Activated B cell treated with CpG ODN at 0.5 μM for 24 hours (primary cell): ENCODE data around the gene SYT1. TPM values are rescaled to one million over a fixed set of nuclear protein-coding genes. Genes with fewer than 3 reads are reported as not detected.

Source experiments
- ATAC-seq: fragments of 200-7000 bp; cut with Tn5 transposase; one replicate; pipeline ENCODE4 v1.10.0; 2021; ENCODE audit warnings: low read depth, mild to moderate bottlenecking, moderate library complexity
- CTCF ChIA-PET: fragments of 350-600 bp; sonication (Branson Sonifier 250); formaldehyde crosslinking; loops from one replicate; lab custom pipeline; 2021; ENCODE audit warnings: antibody characterized with exemption; lab: Charles Lee
- POLR2A ChIA-PET: fragments of 350-600 bp; sonication (Branson Sonifier 250); formaldehyde crosslinking; loops from one replicate; lab custom pipeline; 2021; ENCODE audit warnings: antibody characterized with exemption; lab: Charles Lee
- DNase-seq: peaks from one replicate; pipeline ENCODE4 v3.0.0; 2022
- H3K27ac Mint-ChIP-seq: one replicate; pipeline ENCODE4 v1.8.0; 2020; ENCODE audit warnings: mixed read lengths
- H3K27me3 Mint-ChIP-seq: one replicate; pipeline ENCODE4 v1.8.0; 2021; ENCODE audit warnings: mixed read lengths
- H3K36me3 Mint-ChIP-seq: one replicate; pipeline ENCODE4 v1.8.0; 2021; ENCODE audit warnings: low read depth, mixed read lengths
- H3K4me1 Mint-ChIP-seq: one replicate; pipeline ENCODE4 v1.8.0; 2021; ENCODE audit warnings: mixed read lengths
- H3K4me3 Mint-ChIP-seq: one replicate; pipeline ENCODE4 v1.8.0; 2020; ENCODE audit warnings: mild to moderate bottlenecking, mixed read lengths
- H3K9me3 Mint-ChIP-seq: one replicate; pipeline ENCODE4 v1.8.0; 2020; ENCODE audit warnings: mixed read lengths
- intact Hi-C: fragments of 100-400 bp; cut with micrococcal nuclease; formaldehyde crosslinking; loops from one replicate; pipeline ENCODE4 v1.15.1; 2024
- total RNA-seq: library from RNA; stranded (reverse); gene quantifications from 2 replicates; pipeline ENCODE4 v1.2.3, GENCODE V29; 2022
- TF ChIP-seq, protein P1 (sequence below): fragments of 200-600 bp; IDR thresholded peaks from one replicate; pipeline ENCODE4 v1.8.0; 2022; ENCODE audit warnings: antibody characterized with exemption, mild to moderate bottlenecking

Gene SYT1
- total RNA-seq, 1 donor from 2014 or later, result 0.49 TPM

DNA sequence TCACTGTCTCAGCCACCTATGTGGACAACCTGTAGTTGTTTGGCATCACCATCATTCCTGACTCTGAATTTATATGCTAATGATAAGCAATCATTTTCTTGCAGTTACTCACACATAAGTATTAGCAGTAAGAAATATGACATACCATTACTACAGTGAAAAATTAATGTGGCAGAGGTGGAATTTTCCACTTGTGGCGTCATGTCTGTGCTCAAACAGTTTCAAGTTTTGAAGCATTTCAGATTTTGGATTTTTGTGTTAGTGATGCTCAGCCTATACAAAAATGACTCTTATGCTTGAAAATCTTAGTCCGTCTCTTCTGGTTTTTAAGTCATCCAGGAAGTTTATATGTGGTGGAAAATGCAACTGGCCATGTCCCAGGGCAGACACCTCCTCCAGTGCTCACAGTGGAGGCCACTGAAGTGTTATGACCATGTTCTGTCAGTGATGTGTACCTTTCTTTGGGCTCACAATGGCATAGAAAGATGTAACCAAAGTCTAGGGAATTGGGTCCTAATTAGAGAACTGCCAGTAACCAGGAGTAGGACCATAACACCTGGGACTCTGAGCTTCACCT is 220.6 kb downstream of the SYT1 start:
- DNase-seq, result no peak
- Mint-ChIP-seq H3K9me3 (no peaks in the 10 kb centered on the region), H3K4me3 (no peak overlapping the region), H3K4me1 (no peaks in the 10 kb centered on the region), H3K27me3 (no peaks in the 10 kb centered on the region), H3K36me3 (no peaks in the 10 kb centered on the region), H3K27ac (no peak overlapping the region)
- no peak for ATAC-seq
- ChIA-PET POLR2A (no interaction called here), CTCF (no interaction called here)
- intact Hi-C loops, result no loop called here
- TF ChIP-seq, protein P1, sequence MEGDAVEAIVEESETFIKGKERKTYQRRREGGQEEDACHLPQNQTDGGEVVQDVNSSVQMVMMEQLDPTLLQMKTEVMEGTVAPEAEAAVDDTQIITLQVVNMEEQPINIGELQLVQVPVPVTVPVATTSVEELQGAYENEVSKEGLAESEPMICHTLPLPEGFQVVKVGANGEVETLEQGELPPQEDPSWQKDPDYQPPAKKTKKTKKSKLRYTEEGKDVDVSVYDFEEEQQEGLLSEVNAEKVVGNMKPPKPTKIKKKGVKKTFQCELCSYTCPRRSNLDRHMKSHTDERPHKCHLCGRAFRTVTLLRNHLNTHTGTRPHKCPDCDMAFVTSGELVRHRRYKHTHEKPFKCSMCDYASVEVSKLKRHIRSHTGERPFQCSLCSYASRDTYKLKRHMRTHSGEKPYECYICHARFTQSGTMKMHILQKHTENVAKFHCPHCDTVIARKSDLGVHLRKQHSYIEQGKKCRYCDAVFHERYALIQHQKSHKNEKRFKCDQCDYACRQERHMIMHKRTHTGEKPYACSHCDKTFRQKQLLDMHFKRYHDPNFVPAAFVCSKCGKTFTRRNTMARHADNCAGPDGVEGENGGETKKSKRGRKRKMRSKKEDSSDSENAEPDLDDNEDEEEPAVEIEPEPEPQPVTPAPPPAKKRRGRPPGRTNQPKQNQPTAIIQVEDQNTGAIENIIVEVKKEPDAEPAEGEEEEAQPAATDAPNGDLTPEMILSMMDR, result no peak

DNA sequence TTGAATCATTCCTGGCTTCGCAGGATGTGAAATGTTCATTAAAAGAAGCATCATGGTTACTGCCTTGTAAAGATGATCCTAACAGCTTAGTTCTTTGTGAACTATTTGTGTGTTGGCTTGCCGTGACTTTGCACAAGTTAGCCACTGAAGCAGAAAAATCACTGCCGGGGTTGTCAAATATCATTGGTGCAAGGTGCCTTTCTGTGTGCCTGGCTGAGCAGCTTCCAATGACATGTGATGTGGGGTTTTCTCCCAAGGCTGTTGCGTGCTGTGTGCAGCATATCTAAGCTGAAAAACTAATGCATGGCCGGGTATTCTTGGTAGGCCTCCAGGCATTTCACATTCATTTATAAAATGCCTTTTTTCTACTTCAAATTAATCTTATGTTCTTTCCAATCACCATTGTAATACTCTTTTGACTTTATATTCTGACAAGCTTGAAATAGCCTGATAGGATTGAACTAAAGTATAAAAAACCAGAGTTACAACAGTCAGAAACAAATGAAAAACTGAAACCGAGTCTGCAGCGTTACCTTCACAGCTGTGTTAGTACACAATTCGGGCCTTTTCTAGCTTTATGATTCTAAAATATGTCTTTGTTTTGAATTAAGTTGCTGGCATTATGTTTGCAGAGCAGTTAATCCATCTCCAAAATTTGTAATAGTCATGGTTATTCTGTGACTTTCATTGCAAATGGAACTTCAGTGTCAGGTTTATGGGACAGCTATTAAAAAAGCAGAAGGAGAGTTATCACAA is 222.1 kb downstream of the SYT1 start:
- no peak for ATAC-seq
- no peak for DNase-seq
- intact Hi-C loops, result no loop called here
- TF ChIP-seq, protein P1, result no peak
- ChIA-PET POLR2A (no interaction called here), CTCF (no interaction called here)
- H3K4me1 Mint-ChIP-seq, result no peaks in the 10 kb centered on the region
- no peak overlapping the region for H3K27ac Mint-ChIP-seq
- H3K27me3 Mint-ChIP-seq, result no peaks in the 10 kb centered on the region
- no peak overlapping the region for H3K4me3 Mint-ChIP-seq
- no peaks in the 10 kb centered on the region for H3K36me3 Mint-ChIP-seq
- H3K9me3 Mint-ChIP-seq, result no peaks in the 10 kb centered on the region

DNA sequence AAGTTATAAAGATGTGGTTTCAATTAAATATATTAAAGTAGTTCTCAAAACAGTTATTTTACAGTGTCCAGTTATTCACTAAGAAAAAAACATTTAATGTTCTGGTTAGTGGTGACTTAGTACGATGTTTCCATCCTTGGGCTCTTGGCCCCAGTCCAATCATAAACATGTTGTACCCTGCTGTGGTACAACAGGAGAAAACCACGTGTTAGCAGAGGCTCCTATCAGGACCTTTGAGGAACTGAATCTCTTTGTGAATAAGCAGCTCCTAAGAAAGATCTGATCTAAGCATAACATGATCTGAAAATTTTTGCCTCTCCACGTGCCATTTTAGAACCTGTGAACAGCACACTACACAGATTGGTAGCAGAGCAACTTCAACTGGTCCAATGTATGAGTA is 234.0 kb downstream of the SYT1 start:
- POLR2A ChIA-PET, result no interaction called here

DNA sequence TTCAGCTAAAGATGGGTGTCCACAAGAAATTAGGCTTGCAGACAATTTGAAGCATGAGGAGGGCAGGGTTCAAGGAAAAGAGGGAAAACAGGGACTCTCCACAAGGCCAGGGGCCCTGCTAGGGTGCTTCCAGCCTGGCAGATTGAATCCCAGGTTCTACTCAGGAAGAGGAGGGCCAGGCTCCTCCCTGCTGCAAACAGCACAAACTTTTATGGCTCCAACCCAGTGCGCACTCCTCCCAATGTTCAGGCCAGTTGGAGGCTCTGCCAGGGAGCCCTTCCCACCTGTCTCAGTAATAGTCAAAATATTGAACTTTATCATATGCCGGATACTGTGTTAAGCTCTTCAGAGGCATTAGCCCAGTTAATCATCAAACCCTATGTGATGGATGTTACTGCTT is 244.4 kb downstream of the SYT1 start:
- CTCF ChIA-PET, result no interaction called here
- TF ChIP-seq, protein P1, result no peak
- intact Hi-C loops, result no loop called here
- Mint-ChIP-seq H3K36me3 (no peaks in the 10 kb centered on the region), H3K4me3 (no peak overlapping the region), H3K4me1 (no peaks in the 10 kb centered on the region), H3K27me3 (no peaks in the 10 kb centered on the region), H3K9me3 (no peaks in the 10 kb centered on the region), H3K27ac (no peak overlapping the region)
- DNase-seq (no peak), ATAC-seq (no peak)
- POLR2A ChIA-PET, result no interaction called here

More for the DNA sequence above, 234.0 kb downstream of the SYT1 start:
- TF ChIP-seq, protein P1, result no peak
- Mint-ChIP-seq H3K27ac (no peak overlapping the region), H3K9me3 (no peaks in the 10 kb centered on the region), H3K4me3 (no peak overlapping the region), H3K4me1 (no peaks in the 10 kb centered on the region), H3K36me3 (no peaks in the 10 kb centered on the region), H3K27me3 (no peaks in the 10 kb centered on the region)
- ATAC-seq, result no peak
- intact Hi-C loops, result no loop called here
- CTCF ChIA-PET, result no interaction called here
- no peak for DNase-seq

DNA sequence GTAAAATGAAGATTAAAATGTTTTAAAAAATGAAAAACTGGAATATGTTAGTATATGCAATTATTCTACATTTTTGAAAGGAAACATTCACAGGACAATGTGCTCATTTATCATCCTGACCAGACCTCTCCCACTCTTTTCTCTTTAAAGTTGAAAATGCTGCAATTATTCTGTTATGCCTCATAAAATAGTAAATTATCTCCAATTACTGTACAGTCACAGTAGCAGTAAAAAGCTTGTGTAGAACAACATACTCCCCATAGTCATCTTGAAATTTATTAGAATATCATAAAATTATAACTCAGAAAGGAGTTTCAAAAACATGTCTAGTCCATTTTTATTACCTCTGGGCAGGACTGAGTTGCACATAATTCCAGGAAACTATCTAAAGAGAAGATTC is 250.3 kb downstream of the SYT1 start:
- TF ChIP-seq, protein P1, result no peak
- ATAC-seq, result no peak
- Mint-ChIP-seq H3K9me3 (no peaks in the 10 kb centered on the region), H3K36me3 (no peaks in the 10 kb centered on the region), H3K4me1 (no peaks in the 10 kb centered on the region), H3K27ac (no peak overlapping the region), H3K4me3 (no peak overlapping the region), H3K27me3 (no peaks in the 10 kb centered on the region)
- intact Hi-C loops, result no loop called here
- ChIA-PET POLR2A (no interaction called here), CTCF (no interaction called here)
- DNase-seq, result no peak
